ENCODE results near the gene SCRN2. TPM values are rescaled to one million over a fixed set of nuclear protein-coding genes. Genes with fewer than 3 reads are reported as not detected.

SCRN2 gene
- total and polyA plus RNA-seq, 2 experiments from 2014 or later: 40.6 to 45.5 TPM

- peaks cover 26% of the 10 kb centered on the region for H3K27me3 Mint-ChIP-seq (ENCODE audit: insufficient read depth, low read depth, poor library complexity)
- Histone ChIP-seq H3K4me1 (ENCODE audit: insufficient read depth) (peaks cover under 1% of the 10 kb centered on the region; the same call in 1 of the 2 replicates), H3K27ac (ENCODE audit: low read depth) (no peak overlapping the region), H3K27me3 (ENCODE audit: insufficient read depth) (peaks cover 27% of the 10 kb centered on the region), H3K79me2 (replicated peaks; ENCODE audit: insufficient read depth) (no peaks in the 10 kb centered on the region), H3F3A (replicated peaks; ENCODE audit: low read depth) (no peaks in the 10 kb centered on the region), H2AFZ (no peak overlapping the region), H3K4me3 (no peak overlapping the region), H3K4me2 (no peak overlapping the region), H3K36me3 (ENCODE audit: insufficient read depth) (no peaks in the 10 kb centered on the region), H3K9me2 (ENCODE audit: insufficient read depth) (no peaks in the 10 kb centered on the region), H4K20me1 (replicated peaks; ENCODE audit: insufficient read depth) (no peaks in the 10 kb centered on the region)
- peaks cover 13% of the 10 kb centered on the region for H3K4me1 Mint-ChIP-seq
- H3K9me3 Mint-ChIP-seq: no peaks in the 10 kb centered on the region
- no peak for DNase-seq (ENCODE audit: low spot score)
- no peak for TF ChIP-seq NANOG (IDR thresholded peaks at IDR 0.05; ENCODE audit: borderline replicate concordance)
- TF ChIP-seq POLR2AphosphoS5 (IDR thresholded peaks at IDR 0.05; ENCODE audit: low read depth): no peak
- TF ChIP-seq STAT1 (IDR thresholded peaks at IDR 0.05; ENCODE audit: unreplicated experiment): no peak
- no peak for TF ChIP-seq JUNB (IDR thresholded peaks at IDR 0.05; ENCODE audit: unreplicated experiment)
- no peak for TF ChIP-seq ZNF114 (CRISPR knock-in tag; IDR thresholded peaks at IDR 0.05)
- TF ChIP-seq, protein P1, sequence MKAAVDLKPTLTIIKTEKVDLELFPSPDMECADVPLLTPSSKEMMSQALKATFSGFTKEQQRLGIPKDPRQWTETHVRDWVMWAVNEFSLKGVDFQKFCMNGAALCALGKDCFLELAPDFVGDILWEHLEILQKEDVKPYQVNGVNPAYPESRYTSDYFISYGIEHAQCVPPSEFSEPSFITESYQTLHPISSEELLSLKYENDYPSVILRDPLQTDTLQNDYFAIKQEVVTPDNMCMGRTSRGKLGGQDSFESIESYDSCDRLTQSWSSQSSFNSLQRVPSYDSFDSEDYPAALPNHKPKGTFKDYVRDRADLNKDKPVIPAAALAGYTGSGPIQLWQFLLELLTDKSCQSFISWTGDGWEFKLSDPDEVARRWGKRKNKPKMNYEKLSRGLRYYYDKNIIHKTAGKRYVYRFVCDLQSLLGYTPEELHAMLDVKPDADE (IDR thresholded peaks at IDR 0.05): no peak
- no peak for TF ChIP-seq EZH2phosphoT487 (IDR thresholded peaks at IDR 0.05; ENCODE audit: unreplicated experiment)
- TF ChIP-seq, protein P2, sequence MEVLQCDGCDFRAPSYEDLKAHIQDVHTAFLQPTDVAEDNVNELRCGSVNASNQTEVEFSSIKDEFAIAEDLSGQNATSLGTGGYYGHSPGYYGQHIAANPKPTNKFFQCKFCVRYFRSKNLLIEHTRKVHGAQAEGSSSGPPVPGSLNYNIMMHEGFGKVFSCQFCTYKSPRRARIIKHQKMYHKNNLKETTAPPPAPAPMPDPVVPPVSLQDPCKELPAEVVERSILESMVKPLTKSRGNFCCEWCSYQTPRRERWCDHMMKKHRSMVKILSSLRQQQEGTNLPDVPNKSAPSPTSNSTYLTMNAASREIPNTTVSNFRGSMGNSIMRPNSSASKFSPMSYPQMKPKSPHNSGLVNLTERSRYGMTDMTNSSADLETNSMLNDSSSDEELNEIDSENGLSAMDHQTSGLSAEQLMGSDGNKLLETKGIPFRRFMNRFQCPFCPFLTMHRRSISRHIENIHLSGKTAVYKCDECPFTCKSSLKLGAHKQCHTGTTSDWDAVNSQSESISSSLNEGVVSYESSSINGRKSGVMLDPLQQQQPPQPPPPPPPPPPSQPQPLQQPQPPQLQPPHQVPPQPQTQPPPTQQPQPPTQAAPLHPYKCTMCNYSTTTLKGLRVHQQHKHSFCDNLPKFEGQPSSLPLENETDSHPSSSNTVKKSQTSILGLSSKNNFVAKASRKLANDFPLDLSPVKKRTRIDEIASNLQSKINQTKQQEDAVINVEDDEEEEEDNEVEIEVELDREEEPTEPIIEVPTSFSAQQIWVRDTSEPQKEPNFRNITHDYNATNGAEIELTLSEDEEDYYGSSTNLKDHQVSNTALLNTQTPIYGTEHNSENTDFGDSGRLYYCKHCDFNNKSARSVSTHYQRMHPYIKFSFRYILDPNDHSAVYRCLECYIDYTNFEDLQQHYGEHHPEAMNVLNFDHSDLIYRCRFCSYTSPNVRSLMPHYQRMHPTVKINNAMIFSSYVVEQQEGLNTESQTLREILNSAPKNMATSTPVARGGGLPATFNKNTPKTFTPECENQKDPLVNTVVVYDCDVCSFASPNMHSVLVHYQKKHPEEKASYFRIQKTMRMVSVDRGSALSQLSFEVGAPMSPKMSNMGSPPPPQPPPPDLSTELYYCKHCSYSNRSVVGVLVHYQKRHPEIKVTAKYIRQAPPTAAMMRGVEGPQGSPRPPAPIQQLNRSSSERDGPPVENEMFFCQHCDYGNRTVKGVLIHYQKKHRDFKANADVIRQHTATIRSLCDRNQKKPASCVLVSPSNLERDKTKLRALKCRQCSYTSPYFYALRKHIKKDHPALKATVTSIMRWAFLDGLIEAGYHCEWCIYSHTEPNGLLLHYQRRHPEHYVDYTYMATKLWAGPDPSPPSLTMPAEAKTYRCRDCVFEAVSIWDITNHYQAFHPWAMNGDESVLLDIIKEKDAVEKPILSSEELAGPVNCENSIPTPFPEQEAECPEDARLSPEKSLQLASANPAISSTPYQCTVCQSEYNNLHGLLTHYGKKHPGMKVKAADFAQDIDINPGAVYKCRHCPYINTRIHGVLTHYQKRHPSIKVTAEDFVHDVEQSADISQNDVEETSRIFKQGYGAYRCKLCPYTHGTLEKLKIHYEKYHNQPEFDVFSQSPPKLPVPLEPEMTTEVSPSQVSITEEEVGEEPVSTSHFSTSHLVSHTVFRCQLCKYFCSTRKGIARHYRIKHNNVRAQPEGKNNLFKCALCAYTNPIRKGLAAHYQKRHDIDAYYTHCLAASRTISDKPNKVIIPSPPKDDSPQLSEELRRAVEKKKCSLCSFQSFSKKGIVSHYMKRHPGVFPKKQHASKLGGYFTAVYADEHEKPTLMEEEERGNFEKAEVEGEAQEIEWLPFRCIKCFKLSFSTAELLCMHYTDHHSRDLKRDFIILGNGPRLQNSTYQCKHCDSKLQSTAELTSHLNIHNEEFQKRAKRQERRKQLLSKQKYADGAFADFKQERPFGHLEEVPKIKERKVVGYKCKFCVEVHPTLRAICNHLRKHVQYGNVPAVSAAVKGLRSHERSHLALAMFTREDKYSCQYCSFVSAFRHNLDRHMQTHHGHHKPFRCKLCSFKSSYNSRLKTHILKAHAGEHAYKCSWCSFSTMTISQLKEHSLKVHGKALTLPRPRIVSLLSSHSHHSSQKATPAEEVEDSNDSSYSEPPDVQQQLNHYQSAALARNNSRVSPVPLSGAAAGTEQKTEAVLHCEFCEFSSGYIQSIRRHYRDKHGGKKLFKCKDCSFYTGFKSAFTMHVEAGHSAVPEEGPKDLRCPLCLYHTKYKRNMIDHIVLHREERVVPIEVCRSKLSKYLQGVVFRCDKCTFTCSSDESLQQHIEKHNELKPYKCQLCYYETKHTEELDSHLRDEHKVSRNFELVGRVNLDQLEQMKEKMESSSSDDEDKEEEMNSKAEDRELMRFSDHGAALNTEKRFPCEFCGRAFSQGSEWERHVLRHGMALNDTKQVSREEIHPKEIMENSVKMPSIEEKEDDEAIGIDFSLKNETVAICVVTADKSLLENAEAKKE (CRISPR knock-in tag; IDR thresholded peaks at IDR 0.05): no peak
- no peak for TF ChIP-seq ZNF331 (CRISPR knock-in tag; IDR thresholded peaks at IDR 0.05; ENCODE audit: low read depth)
- TF ChIP-seq, protein P3, sequence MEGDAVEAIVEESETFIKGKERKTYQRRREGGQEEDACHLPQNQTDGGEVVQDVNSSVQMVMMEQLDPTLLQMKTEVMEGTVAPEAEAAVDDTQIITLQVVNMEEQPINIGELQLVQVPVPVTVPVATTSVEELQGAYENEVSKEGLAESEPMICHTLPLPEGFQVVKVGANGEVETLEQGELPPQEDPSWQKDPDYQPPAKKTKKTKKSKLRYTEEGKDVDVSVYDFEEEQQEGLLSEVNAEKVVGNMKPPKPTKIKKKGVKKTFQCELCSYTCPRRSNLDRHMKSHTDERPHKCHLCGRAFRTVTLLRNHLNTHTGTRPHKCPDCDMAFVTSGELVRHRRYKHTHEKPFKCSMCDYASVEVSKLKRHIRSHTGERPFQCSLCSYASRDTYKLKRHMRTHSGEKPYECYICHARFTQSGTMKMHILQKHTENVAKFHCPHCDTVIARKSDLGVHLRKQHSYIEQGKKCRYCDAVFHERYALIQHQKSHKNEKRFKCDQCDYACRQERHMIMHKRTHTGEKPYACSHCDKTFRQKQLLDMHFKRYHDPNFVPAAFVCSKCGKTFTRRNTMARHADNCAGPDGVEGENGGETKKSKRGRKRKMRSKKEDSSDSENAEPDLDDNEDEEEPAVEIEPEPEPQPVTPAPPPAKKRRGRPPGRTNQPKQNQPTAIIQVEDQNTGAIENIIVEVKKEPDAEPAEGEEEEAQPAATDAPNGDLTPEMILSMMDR (conservative IDR thresholded peaks at IDR 0.05; ENCODE audit: low read depth in 2 of 2): no peak
- no peak for TF ChIP-seq EZH2 (IDR thresholded peaks at IDR 0.05; ENCODE audit: low read depth, unreplicated experiment)
- TF ChIP-seq CREB1 (CRISPR knock-in tag; IDR thresholded peaks at IDR 0.05; ENCODE audit: low read depth): no peak
- TF ChIP-seq, protein P4, sequence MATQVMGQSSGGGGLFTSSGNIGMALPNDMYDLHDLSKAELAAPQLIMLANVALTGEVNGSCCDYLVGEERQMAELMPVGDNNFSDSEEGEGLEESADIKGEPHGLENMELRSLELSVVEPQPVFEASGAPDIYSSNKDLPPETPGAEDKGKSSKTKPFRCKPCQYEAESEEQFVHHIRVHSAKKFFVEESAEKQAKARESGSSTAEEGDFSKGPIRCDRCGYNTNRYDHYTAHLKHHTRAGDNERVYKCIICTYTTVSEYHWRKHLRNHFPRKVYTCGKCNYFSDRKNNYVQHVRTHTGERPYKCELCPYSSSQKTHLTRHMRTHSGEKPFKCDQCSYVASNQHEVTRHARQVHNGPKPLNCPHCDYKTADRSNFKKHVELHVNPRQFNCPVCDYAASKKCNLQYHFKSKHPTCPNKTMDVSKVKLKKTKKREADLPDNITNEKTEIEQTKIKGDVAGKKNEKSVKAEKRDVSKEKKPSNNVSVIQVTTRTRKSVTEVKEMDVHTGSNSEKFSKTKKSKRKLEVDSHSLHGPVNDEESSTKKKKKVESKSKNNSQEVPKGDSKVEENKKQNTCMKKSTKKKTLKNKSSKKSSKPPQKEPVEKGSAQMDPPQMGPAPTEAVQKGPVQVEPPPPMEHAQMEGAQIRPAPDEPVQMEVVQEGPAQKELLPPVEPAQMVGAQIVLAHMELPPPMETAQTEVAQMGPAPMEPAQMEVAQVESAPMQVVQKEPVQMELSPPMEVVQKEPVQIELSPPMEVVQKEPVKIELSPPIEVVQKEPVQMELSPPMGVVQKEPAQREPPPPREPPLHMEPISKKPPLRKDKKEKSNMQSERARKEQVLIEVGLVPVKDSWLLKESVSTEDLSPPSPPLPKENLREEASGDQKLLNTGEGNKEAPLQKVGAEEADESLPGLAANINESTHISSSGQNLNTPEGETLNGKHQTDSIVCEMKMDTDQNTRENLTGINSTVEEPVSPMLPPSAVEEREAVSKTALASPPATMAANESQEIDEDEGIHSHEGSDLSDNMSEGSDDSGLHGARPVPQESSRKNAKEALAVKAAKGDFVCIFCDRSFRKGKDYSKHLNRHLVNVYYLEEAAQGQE (IDR thresholded peaks at IDR 0.05; ENCODE audit: unreplicated experiment): no peak
- H3K36me3 Mint-ChIP-seq (ENCODE audit: low read depth): no peaks in the 10 kb centered on the region
- no peak overlapping the region for H3K27ac Mint-ChIP-seq
- H3K4me3 Mint-ChIP-seq: no peak overlapping the region
- no peak for ATAC-seq
Observed at GRCh38 chr17:47864791-47865216, 23.7 kb upstream of the SCRN2 start.
